GM18858 (cell line): ENCODE measurements around the gene PTPRE.

Experiments
- ATAC-seq: cut with Tn5 transposase; IDR thresholded peaks from one replicate; pipeline ENCODE4 v1.9.1; 2021; ENCODE audit not compliant: unreplicated experiment

PTPRE gene

GRCh38 chr10:127997271-127997670 lies 90.4 kb downstream of the PTPRE start:
- no peak for ATAC-seq

GRCh38 chr10:127997937-127998336 lies 91.0 kb downstream of the PTPRE start:
- ATAC-seq: no peak

GRCh38 chr10:127998501-127999144 lies 91.7 kb downstream of the PTPRE start:
- no peak for ATAC-seq

- ATAC-seq: no peak
These were observed 92.6 kb downstream of the PTPRE start for GRCh38 chr10:127999297-128000129.

GRCh38 chr10:128000471-128001362 lies 93.8 kb downstream of the PTPRE start:
- no peak for ATAC-seq

- ATAC-seq: no peak
These were observed 94.5 kb downstream of the PTPRE start for GRCh38 chr10:128001363-128001745.

GRCh38 chr10:128001849-128002248 lies 94.9 kb downstream of the PTPRE start:
- ATAC-seq: no peak

- no peak for ATAC-seq
These were observed 96.6 kb downstream of the PTPRE start for GRCh38 chr10:128003521-128003920.

GRCh38 chr10:128005858-128006257 lies 99.0 kb downstream of the PTPRE start:
- no peak for ATAC-seq

- no peak for ATAC-seq
These were observed 100.2 kb downstream of the PTPRE start for GRCh38 chr10:128007056-128007455.

- no peak for ATAC-seq
These were observed 101.1 kb downstream of the PTPRE start for GRCh38 chr10:128007971-128008370.

GRCh38 chr10:128008521-128009250 lies 101.8 kb downstream of the PTPRE start:
- no peak for ATAC-seq

- no peak for ATAC-seq
These were observed 102.6 kb downstream of the PTPRE start for GRCh38 chr10:128009372-128010126.

- ATAC-seq: peak; percentile 82
These were observed 104.4 kb downstream of the PTPRE start for GRCh38 chr10:128011059-128011979.

- ATAC-seq: no peak
These were observed 106.7 kb downstream of the PTPRE start for GRCh38 chr10:128013626-128014025.

- no peak for ATAC-seq
These were observed 107.3 kb downstream of the PTPRE start for GRCh38 chr10:128014236-128014635.

- no peak for ATAC-seq
These were observed 109.6 kb downstream of the PTPRE start for GRCh38 chr10:128016423-128017060.

GRCh38 chr10:128017822-128018221 lies 110.9 kb downstream of the PTPRE start:
- no peak for ATAC-seq

GRCh38 chr10:128018236-128018635 lies 111.3 kb downstream of the PTPRE start:
- ATAC-seq: no peak
